BJ (cell line): ENCODE results near the gene LGALS13. TPM values are rescaled to one million over a fixed set of nuclear protein-coding genes. Genes with fewer than 3 reads are reported as not detected.

Source experiments
- CTCF ChIA-PET: fragments of 350-600 bp; formaldehyde crosslinking; extraction: SDS; loops from one replicate; lab custom pipeline; 2021; ENCODE audit warnings: antibody characterized with exemption, inconsistent platforms; lab: Yijun Ruan, JAX
- POLR2A ChIA-PET: fragments of 300-600 bp; sonication (Branson Sonifier 250); formaldehyde crosslinking; extraction: SDS; loops from one replicate; lab custom pipeline; 2021; ENCODE audit warnings: antibody characterized with exemption; lab: Charles Lee
- DNase-seq: peaks from one replicate; pipeline ENCODE4 v3.0.0-alpha.2; 2011; ENCODE audit warnings: low read depth
- H3K27me3 ChIP-seq: 2 replicates; pipeline ENCODE4 v1.6.0; 2011; ENCODE audit warnings: low read length; ENCODE audit not compliant: control insufficient read depth, insufficient read depth
- H3K36me3 ChIP-seq: 2 replicates; pipeline ENCODE4 v1.5.1; 2011; ENCODE audit warnings: low read length; ENCODE audit not compliant: control insufficient read depth, insufficient read depth
- H3K4me3 ChIP-seq: 2 replicates; pipeline ENCODE4 v1.5.1; 2011; ENCODE audit warnings: low read depth, mild to moderate bottlenecking, control low read depth, low read length
- polyA plus RNA-seq: library from polyadenylated mRNA; depleted of rRNA; stranded (reverse); fragments of >200 nt; gene quantifications from 2 replicates; pipeline ENCODE4 v1.2.3, GENCODE V29; 2011
- TF ChIP-seq, protein P1 (sequence below): IDR thresholded peaks from 2 replicates; pipeline ENCODE4 v1.5.1; 2011; ENCODE audit warnings: low read depth, mild to moderate bottlenecking, control low read depth, inconsistent platforms, low read length, moderate library complexity; ENCODE audit not compliant: insufficient read depth

LGALS13 gene
- polyA plus RNA-seq, 1 experiment = not detected

DNA sequence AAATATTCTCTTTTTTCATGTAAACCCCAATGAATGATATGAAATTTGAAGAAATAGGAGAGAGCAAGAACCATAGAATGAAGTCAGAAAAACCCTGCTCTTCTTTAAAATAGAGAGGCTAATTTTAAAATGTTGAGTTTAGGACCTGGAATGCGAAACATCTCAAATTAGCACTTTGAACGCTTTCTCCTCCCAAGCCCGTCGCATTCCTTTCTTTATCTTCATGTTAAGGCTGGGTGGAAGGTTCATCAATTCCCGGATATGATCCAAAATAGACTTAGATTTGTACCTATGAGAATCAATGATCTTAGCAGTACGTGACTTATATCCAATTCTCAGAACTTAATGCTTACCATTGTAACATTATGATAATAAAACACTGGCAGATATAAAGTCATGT is 29.3 kb downstream of the LGALS13 start:
- TF ChIP-seq, protein P1, sequence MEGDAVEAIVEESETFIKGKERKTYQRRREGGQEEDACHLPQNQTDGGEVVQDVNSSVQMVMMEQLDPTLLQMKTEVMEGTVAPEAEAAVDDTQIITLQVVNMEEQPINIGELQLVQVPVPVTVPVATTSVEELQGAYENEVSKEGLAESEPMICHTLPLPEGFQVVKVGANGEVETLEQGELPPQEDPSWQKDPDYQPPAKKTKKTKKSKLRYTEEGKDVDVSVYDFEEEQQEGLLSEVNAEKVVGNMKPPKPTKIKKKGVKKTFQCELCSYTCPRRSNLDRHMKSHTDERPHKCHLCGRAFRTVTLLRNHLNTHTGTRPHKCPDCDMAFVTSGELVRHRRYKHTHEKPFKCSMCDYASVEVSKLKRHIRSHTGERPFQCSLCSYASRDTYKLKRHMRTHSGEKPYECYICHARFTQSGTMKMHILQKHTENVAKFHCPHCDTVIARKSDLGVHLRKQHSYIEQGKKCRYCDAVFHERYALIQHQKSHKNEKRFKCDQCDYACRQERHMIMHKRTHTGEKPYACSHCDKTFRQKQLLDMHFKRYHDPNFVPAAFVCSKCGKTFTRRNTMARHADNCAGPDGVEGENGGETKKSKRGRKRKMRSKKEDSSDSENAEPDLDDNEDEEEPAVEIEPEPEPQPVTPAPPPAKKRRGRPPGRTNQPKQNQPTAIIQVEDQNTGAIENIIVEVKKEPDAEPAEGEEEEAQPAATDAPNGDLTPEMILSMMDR = no peak
- ChIA-PET POLR2A (no interaction called here), CTCF (no interaction called here)
- H3K4me3 ChIP-seq = no peak overlapping the region
- H3K36me3 ChIP-seq = no peaks in the 10 kb centered on the region
- DNase-seq = no peak
- no peaks in the 10 kb centered on the region for H3K27me3 ChIP-seq

DNA sequence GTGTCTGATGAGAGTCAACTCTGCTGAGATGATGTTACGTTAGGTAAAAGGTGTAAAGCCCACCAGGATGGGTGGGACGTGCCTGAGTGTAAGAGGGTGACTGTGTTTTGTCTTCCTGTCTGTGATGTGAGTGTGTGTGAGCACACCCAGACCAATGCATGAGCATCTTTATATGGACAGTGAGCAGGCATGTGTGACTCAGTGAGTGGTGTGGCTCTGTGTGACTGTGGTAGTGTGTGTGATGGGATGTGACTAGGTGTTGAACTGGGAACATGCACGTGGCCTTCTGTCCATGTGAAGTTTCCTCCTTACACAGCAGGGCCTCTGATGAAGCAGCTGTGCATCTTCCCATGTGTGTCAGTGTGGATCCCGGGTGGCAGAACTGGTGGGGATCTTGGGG is 35.6 kb downstream of the LGALS13 start:
- DNase-seq = no peak
- Histone ChIP-seq H3K36me3 (no peaks in the 10 kb centered on the region), H3K27me3 (no peaks in the 10 kb centered on the region), H3K4me3 (no peak overlapping the region)
- ChIA-PET CTCF (no interaction called here), POLR2A (no interaction called here)
- TF ChIP-seq, protein P1 = no peak

DNA sequence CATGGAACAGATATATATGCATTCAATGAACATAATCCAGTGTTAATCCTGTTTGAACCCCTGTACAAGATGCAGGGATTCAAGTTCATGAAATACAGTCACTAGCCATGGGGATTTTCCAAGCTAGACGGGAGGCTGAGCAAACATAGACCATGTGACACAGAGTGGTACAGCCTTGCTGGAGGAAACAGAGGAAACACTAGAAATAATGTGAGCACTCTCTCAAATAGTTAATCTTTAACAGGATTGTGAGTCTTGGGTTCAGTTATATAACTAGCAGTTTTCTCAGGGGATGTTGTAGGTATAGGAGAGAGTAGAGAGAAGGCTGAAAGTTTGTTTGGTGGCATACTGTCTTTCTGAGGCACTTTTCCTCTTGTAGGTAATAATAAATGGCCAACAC is 39.4 kb downstream of the LGALS13 start:
- DNase-seq = no peak
- TF ChIP-seq, protein P1 = no peak
- Histone ChIP-seq H3K4me3 (no peak overlapping the region), H3K36me3 (no peaks in the 10 kb centered on the region), H3K27me3 (no peaks in the 10 kb centered on the region)
- ChIA-PET POLR2A (no interaction called here), CTCF (no interaction called here)

DNA sequence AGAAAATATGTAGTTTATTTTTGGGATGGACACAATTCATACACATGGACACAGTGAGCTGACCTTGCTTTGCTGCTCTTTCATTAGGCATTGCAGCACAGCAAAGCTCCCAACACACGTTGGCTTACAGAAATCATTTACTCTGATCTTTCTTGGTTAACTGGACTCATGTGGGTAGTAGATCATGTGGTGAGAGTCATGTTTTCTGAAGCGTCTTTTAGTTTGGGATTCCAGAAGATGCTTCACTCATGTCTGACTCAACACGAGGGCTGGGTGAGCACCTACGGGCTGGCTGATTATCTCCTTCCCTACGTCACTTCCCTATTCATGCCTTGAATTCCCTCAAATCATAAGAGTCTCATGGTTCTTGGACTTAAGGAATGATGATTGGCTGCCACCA is 41.3 kb downstream of the LGALS13 start:
- DNase-seq = no peak
- H3K36me3 ChIP-seq = no peaks in the 10 kb centered on the region
- H3K27me3 ChIP-seq = no peaks in the 10 kb centered on the region
- POLR2A ChIA-PET = no interaction called here
- no peak overlapping the region for H3K4me3 ChIP-seq
- CTCF ChIA-PET = no interaction called here
- TF ChIP-seq, protein P1 = no peak

DNA sequence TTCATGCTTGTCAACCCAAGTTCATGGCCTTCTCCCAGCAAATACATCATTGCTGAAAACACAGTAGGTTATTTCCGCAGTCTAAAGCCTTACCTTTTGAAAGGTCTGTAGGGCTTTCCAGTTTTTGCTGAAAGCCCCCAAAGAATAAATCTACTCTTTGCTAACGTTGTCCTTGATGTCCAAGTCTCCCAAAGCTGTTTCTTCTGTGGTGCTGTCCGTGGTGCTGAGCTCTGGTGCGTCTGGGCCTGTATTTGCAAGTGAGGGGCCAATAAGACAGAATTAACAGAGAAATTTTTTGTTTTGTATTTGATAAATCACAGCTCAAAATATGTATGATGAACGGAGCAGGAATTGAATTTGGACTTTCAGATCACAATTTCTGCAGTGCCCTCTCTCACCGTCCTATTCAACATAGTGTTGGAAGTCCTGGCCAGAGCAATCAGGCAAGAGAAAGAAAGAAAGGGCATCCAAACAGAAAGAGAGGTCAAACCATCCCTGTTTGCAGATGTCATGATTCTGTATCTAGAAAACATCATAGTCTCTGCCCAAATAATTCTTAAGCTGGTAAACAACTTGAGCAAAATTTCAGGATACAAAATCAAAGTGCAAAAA is 43.6 kb downstream of the LGALS13 start:
- DNase-seq = no peak
- Histone ChIP-seq H3K27me3 (no peaks in the 10 kb centered on the region), H3K4me3 (no peak overlapping the region), H3K36me3 (no peaks in the 10 kb centered on the region)
- TF ChIP-seq, protein P1 = no peak
- ChIA-PET POLR2A (no interaction called here), CTCF (no interaction called here)
